ENCODE data around the gene FIBCD1. TPM values are rescaled to one million over a fixed set of nuclear protein-coding genes. Genes with fewer than 3 reads are reported as not detected.

Gene FIBCD1
- total RNA-seq, 1 experiment from 2014 or later, result not detected

GRCh38 chr9:130927338-130927737 is 11.7 kb downstream of the FIBCD1 start:
- no peak overlapping the region for H3K4me3 ChIP-seq (ENCODE audit: low read length)
- H4K20me1 ChIP-seq (ENCODE audit: insufficient read depth, low read depth, low read length), result no peaks in the 10 kb centered on the region
- H3K9ac ChIP-seq (ENCODE audit: low read length), result no peak overlapping the region
- no peaks in the 10 kb centered on the region for H3K27me3 ChIP-seq (ENCODE audit: low read length)
- H3K9me2 ChIP-seq (replicated peaks; ENCODE audit: insufficient read depth, low read length), result no peaks in the 10 kb centered on the region
- no peak overlapping the region for H3K27ac ChIP-seq (ENCODE audit: low read length)
- H3K4me1 ChIP-seq (ENCODE audit: low read length), result peaks cover 6% of the 10 kb centered on the region
- no peaks in the 10 kb centered on the region for H3K79me2 ChIP-seq (ENCODE audit: low read length)
- H3K4me2 ChIP-seq (ENCODE audit: low read depth, low read length, poor library complexity, severe bottlenecking), result no peak overlapping the region
- DNase-seq, result no peak
- no peaks in the 10 kb centered on the region for H3K9me3 ChIP-seq (ENCODE audit: low read length)
- H3K36me3 ChIP-seq (ENCODE audit: insufficient read depth, low read length), result no peaks in the 10 kb centered on the region
- no peak overlapping the region for H2AFZ ChIP-seq (ENCODE audit: low read length)

GRCh38 chr9:130925050-130925678 is 13.9 kb downstream of the FIBCD1 start:
- no peaks in the 10 kb centered on the region for H3K27me3 ChIP-seq (ENCODE audit: low read length)
- no peak overlapping the region for H3K9ac ChIP-seq (ENCODE audit: low read length)
- no peak for DNase-seq
- H3K79me2 ChIP-seq (ENCODE audit: low read length), result no peaks in the 10 kb centered on the region
- H3K4me2 ChIP-seq (ENCODE audit: low read depth, low read length, poor library complexity, severe bottlenecking), result no peak overlapping the region
- no peaks in the 10 kb centered on the region; the same call in 1 of the 2 replicates for H3K4me1 ChIP-seq (ENCODE audit: low read length)
- H3K27ac ChIP-seq (ENCODE audit: low read length), result no peak overlapping the region
- H4K20me1 ChIP-seq (ENCODE audit: insufficient read depth, low read depth, low read length), result no peaks in the 10 kb centered on the region
- no peaks in the 10 kb centered on the region for H3K36me3 ChIP-seq (ENCODE audit: insufficient read depth, low read length)
- H3K9me3 ChIP-seq (ENCODE audit: low read length), result no peaks in the 10 kb centered on the region
- no peak overlapping the region for H3K4me3 ChIP-seq (ENCODE audit: low read length)
- no peak overlapping the region for H2AFZ ChIP-seq (ENCODE audit: low read length)
- H3K9me2 ChIP-seq (replicated peaks; ENCODE audit: insufficient read depth, low read length), result no peaks in the 10 kb centered on the region

GRCh38 chr9:130924448-130924788 is 14.6 kb downstream of the FIBCD1 start:
- Histone ChIP-seq H3K9ac (ENCODE audit: low read length) (no peak overlapping the region), H3K36me3 (ENCODE audit: insufficient read depth, low read length) (no peaks in the 10 kb centered on the region), H3K9me3 (ENCODE audit: low read length) (no peaks in the 10 kb centered on the region), H3K9me2 (replicated peaks; ENCODE audit: insufficient read depth, low read length) (no peaks in the 10 kb centered on the region), H3K4me3 (ENCODE audit: low read length) (no peak overlapping the region), H3K4me2 (ENCODE audit: low read depth, low read length, poor library complexity, severe bottlenecking) (no peak overlapping the region), H3K27ac (ENCODE audit: low read length) (no peak overlapping the region), H3K79me2 (ENCODE audit: low read length) (no peaks in the 10 kb centered on the region), H4K20me1 (ENCODE audit: insufficient read depth, low read depth, low read length) (no peaks in the 10 kb centered on the region), H3K4me1 (ENCODE audit: low read length) (no peaks in the 10 kb centered on the region; the same call in 1 of the 2 replicates), H3K27me3 (ENCODE audit: low read length) (no peaks in the 10 kb centered on the region), H2AFZ (ENCODE audit: low read length) (no peak overlapping the region)
- no peak for DNase-seq

GRCh38 chr9:130923611-130924447 is 15.2 kb downstream of the FIBCD1 start:
- Histone ChIP-seq H3K9ac (ENCODE audit: low read length) (no peak overlapping the region), H2AFZ (ENCODE audit: low read length) (no peak overlapping the region), H3K36me3 (ENCODE audit: insufficient read depth, low read length) (no peaks in the 10 kb centered on the region), H3K79me2 (ENCODE audit: low read length) (no peaks in the 10 kb centered on the region), H4K20me1 (ENCODE audit: insufficient read depth, low read depth, low read length) (no peaks in the 10 kb centered on the region), H3K9me2 (replicated peaks; ENCODE audit: insufficient read depth, low read length) (no peaks in the 10 kb centered on the region), H3K4me1 (ENCODE audit: low read length) (no peaks in the 10 kb centered on the region; the same call in 1 of the 2 replicates), H3K27me3 (ENCODE audit: low read length) (no peaks in the 10 kb centered on the region), H3K27ac (ENCODE audit: low read length) (no peak overlapping the region), H3K9me3 (ENCODE audit: low read length) (no peaks in the 10 kb centered on the region), H3K4me3 (ENCODE audit: low read length) (no peak overlapping the region), H3K4me2 (ENCODE audit: low read depth, low read length, poor library complexity, severe bottlenecking) (no peak overlapping the region)
- no peak for DNase-seq

GRCh38 chr9:130922893-130923610 is 16.0 kb downstream of the FIBCD1 start:
- Histone ChIP-seq H3K9me2 (replicated peaks; ENCODE audit: insufficient read depth, low read length) (no peaks in the 10 kb centered on the region), H3K36me3 (ENCODE audit: insufficient read depth, low read length) (no peaks in the 10 kb centered on the region), H3K9ac (ENCODE audit: low read length) (no peak overlapping the region), H3K4me1 (ENCODE audit: low read length) (no peaks in the 10 kb centered on the region; the same call in 1 of the 2 replicates), H3K27ac (ENCODE audit: low read length) (no peak overlapping the region), H2AFZ (ENCODE audit: low read length) (no peak overlapping the region), H3K79me2 (ENCODE audit: low read length) (no peaks in the 10 kb centered on the region), H3K27me3 (ENCODE audit: low read length) (no peaks in the 10 kb centered on the region), H3K4me3 (ENCODE audit: low read length) (no peak overlapping the region), H4K20me1 (ENCODE audit: insufficient read depth, low read depth, low read length) (no peaks in the 10 kb centered on the region), H3K9me3 (ENCODE audit: low read length) (no peaks in the 10 kb centered on the region), H3K4me2 (ENCODE audit: low read depth, low read length, poor library complexity, severe bottlenecking) (no peak overlapping the region)
- no peak for DNase-seq

GRCh38 chr9:130921989-130922892 is 16.8 kb downstream of the FIBCD1 start:
- no peak overlapping the region for H3K4me2 ChIP-seq (ENCODE audit: low read depth, low read length, poor library complexity, severe bottlenecking)
- no peaks in the 10 kb centered on the region for H3K36me3 ChIP-seq (ENCODE audit: insufficient read depth, low read length)
- H3K79me2 ChIP-seq (ENCODE audit: low read length), result no peaks in the 10 kb centered on the region
- H3K27ac ChIP-seq (ENCODE audit: low read length), result no peak overlapping the region
- H3K4me1 ChIP-seq (ENCODE audit: low read length), result no peaks in the 10 kb centered on the region
- H3K9me3 ChIP-seq (ENCODE audit: low read length), result no peaks in the 10 kb centered on the region
- no peak for DNase-seq
- no peak overlapping the region for H2AFZ ChIP-seq (ENCODE audit: low read length)
- H3K9me2 ChIP-seq (replicated peaks; ENCODE audit: insufficient read depth, low read length), result no peaks in the 10 kb centered on the region
- H3K9ac ChIP-seq (ENCODE audit: low read length), result no peak overlapping the region
- no peaks in the 10 kb centered on the region for H4K20me1 ChIP-seq (ENCODE audit: insufficient read depth, low read depth, low read length)
- no peaks in the 10 kb centered on the region for H3K27me3 ChIP-seq (ENCODE audit: low read length)
- H3K4me3 ChIP-seq (ENCODE audit: low read length), result no peak overlapping the region

GRCh38 chr9:130921300-130921988 is 17.6 kb downstream of the FIBCD1 start:
- H3K9ac ChIP-seq (ENCODE audit: low read length), result no peak overlapping the region
- no peaks in the 10 kb centered on the region for H3K79me2 ChIP-seq (ENCODE audit: low read length)
- no peak overlapping the region for H3K4me2 ChIP-seq (ENCODE audit: low read depth, low read length, poor library complexity, severe bottlenecking)
- no peaks in the 10 kb centered on the region for H3K9me3 ChIP-seq (ENCODE audit: low read length)
- H4K20me1 ChIP-seq (ENCODE audit: insufficient read depth, low read depth, low read length), result no peaks in the 10 kb centered on the region
- H3K36me3 ChIP-seq (ENCODE audit: insufficient read depth, low read length), result no peaks in the 10 kb centered on the region
- no peaks in the 10 kb centered on the region for H3K9me2 ChIP-seq (replicated peaks; ENCODE audit: insufficient read depth, low read length)
- H3K27ac ChIP-seq (ENCODE audit: low read length), result no peak overlapping the region
- no peaks in the 10 kb centered on the region for H3K27me3 ChIP-seq (ENCODE audit: low read length)
- no peak overlapping the region for H2AFZ ChIP-seq (ENCODE audit: low read length)
- no peak for DNase-seq
- no peak overlapping the region for H3K4me3 ChIP-seq (ENCODE audit: low read length)
- no peaks in the 10 kb centered on the region for H3K4me1 ChIP-seq (ENCODE audit: low read length)

Measured in Karpas-422 (cell line).